Measurements from ENCODE around the gene RTBDN.
A peak's percentile ranks its signal among the peaks of the same experiment; 100 is the strongest.

The RTBDN gene

GRCh38 chr19:12778017-12778904 is 56.1 kb downstream of the RTBDN start:
- no peak for DNase-seq

- peak; percentile 78 for DNase-seq
Measured at GRCh38 chr19:12777217-12778016, 57.0 kb downstream of the RTBDN start.

Data from T-helper 9 cell (primary cell).